ENCODE measurements around the gene MSI2. TPM values are rescaled to one million over a fixed set of nuclear protein-coding genes. Genes with fewer than 3 reads are reported as not detected.

MSI2 gene
- 31.3 TPM for total RNA-seq
- long read RNA-seq, full-length matches to known transcripts = 1 of 14 reads
- long read RNA-seq, partial matches to known transcripts = 0 of 14 reads
- long read RNA-seq, other reads (novel, unspliced or antisense) = 13 of 14 reads

DNA sequence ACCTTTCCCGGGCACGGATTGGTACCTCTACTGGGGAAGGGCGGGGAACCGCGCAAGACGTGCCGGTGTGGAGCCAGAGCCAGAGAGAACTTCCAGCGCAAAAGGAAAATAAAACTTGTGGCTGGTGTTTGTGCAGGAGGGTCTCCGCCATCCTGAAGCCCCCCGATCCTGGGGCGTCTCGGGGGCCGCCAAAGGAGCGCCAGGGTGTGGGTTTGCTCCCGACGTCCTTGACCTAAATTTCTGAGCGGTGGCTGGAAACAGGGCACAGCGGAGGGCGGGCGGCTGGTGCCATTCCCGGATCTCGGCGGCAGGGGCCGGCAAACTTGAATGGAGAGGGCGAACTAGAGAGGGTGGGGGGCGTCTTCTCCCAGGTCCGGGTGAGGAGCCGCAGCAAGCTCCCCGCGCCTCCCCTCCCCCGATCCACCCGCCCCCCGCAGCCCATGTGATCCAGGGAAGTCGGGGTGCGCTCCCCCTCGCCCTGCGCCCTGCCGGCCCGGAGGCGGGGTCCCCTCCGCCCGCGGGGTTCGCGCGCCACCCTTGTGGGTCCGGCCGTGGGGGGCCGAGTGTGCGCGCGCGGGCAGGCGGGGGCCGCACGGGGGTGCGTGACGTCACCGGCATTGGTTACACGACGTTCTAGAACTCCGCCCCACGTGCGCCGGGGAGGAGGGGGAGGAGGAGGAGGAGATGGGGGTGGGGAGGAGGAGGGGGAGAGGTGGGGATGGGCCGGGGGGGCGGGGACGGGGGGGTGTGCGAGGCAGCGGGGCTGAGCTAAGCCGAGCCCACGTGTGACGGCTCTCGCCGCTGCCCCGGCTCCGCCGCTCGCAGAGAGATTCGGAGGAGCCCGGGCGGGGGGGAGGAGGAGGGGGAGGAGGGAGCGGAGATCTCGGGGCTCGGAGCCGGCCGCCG lies at the start of gene MSI2:
Gene MSI2 (plus strand): TSS at position 748 of the 906 bp plus-strand sequence. CDS start 220 bp downstream, outside the sequence.
- DNase-seq (peak; percentile 95), ATAC-seq (peak; percentile 92)
- TF ChIP-seq, protein P1, sequence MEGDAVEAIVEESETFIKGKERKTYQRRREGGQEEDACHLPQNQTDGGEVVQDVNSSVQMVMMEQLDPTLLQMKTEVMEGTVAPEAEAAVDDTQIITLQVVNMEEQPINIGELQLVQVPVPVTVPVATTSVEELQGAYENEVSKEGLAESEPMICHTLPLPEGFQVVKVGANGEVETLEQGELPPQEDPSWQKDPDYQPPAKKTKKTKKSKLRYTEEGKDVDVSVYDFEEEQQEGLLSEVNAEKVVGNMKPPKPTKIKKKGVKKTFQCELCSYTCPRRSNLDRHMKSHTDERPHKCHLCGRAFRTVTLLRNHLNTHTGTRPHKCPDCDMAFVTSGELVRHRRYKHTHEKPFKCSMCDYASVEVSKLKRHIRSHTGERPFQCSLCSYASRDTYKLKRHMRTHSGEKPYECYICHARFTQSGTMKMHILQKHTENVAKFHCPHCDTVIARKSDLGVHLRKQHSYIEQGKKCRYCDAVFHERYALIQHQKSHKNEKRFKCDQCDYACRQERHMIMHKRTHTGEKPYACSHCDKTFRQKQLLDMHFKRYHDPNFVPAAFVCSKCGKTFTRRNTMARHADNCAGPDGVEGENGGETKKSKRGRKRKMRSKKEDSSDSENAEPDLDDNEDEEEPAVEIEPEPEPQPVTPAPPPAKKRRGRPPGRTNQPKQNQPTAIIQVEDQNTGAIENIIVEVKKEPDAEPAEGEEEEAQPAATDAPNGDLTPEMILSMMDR (IDR thresholded peaks at IDR 0.05) = no peak
- H3K36me3 ChIP-seq = no peaks in the 10 kb centered on the region
- intact Hi-C loops (cut with DNase I) = no loop called here
- H3K27me3 ChIP-seq = no peaks in the 10 kb centered on the region
- peak within 1 kb of the TSS; percentile 80 for H3K4me3 ChIP-seq
- H3K9me3 ChIP-seq = no peaks in the 10 kb centered on the region
- H3K27ac ChIP-seq = peak within 1 kb of the TSS; percentile 81
- peaks cover 15% of the 10 kb centered on the region for H3K4me1 ChIP-seq

DNA sequence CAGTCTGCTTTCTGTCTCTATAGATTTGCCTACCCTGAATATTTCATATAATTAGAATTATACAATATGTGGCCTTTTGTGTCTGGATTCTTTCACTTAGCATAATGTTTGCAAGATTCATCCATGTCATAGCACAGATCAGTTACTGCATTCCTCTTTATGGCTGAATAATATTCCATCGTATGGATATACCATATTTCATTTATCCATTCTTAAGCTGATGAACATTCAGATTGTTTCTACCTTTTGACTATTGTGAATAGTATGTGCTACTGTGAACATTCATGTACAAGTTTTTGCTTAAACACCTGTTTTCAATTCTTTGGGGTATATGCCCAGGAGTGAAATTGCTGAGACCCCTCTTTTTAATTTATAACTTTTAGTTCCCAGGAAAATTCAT lies 49.4 kb upstream of the MSI2 start:
- no peak overlapping the region for H3K27ac ChIP-seq
- peaks cover 4% of the 10 kb centered on the region for H3K9me3 ChIP-seq
- H3K4me3 ChIP-seq = no peak overlapping the region
- intact Hi-C loops (cut with DNase I) = no loop called here
- H3K36me3 ChIP-seq = no peaks in the 10 kb centered on the region
- no peaks in the 10 kb centered on the region for H3K4me1 ChIP-seq
- peaks cover 4% of the 10 kb centered on the region for H3K27me3 ChIP-seq
- TF ChIP-seq, protein P1 (IDR thresholded peaks at IDR 0.05) = no peak
- ATAC-seq (no peak), DNase-seq (no peak)

- intact Hi-C loops (cut with DNase I) = no loop called here
- no peak for ATAC-seq
- H3K4me3 ChIP-seq = no peak overlapping the region
- H3K36me3 ChIP-seq = no peaks in the 10 kb centered on the region
- H3K4me1 ChIP-seq = no peaks in the 10 kb centered on the region
- DNase-seq = no peak
- H3K9me3 ChIP-seq = peaks cover 4% of the 10 kb centered on the region
- H3K27ac ChIP-seq = no peak overlapping the region
- TF ChIP-seq, protein P1 (IDR thresholded peaks at IDR 0.05) = no peak
- peaks cover 4% of the 10 kb centered on the region for H3K27me3 ChIP-seq
Measured at GRCh38 chr17:57207396-57207795, 48.9 kb upstream of the MSI2 start.

- no peaks in the 10 kb centered on the region for H3K36me3 ChIP-seq
- ATAC-seq (no peak), DNase-seq (no peak)
- no peak overlapping the region for H3K27ac ChIP-seq
- no peaks in the 10 kb centered on the region for H3K4me1 ChIP-seq
- TF ChIP-seq, protein P1 (IDR thresholded peaks at IDR 0.05) = no peak
- H3K9me3 ChIP-seq = peaks cover 4% of the 10 kb centered on the region
- no peaks in the 10 kb centered on the region for H3K27me3 ChIP-seq
- H3K4me3 ChIP-seq = no peak overlapping the region
- intact Hi-C loops (cut with DNase I) = no loop called here
Measured at GRCh38 chr17:57210224-57210553, 46.1 kb upstream of the MSI2 start.

DNA sequence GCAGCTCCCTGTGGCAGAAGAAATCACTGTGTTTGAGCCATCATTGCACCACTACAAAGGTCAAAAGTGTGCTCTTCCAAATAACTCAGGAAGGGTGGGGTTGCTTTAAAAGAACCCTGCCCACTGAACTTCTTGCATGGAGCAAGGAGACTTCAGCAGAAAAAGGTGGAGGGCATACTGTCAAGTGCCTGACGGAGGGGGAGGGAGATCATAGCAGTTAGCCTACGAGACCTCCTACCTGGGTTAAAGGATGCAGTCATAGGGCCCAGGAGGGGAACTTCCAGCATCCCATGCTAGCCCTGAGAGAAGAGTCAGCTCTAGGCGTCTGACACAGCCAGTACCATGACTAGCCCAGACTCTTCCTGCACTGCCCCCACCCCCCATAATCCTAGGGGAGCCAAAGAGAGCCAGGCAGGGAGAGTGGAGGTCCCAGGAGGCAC lies 45.3 kb upstream of the MSI2 start:
- H3K9me3 ChIP-seq = peaks cover 4% of the 10 kb centered on the region
- no peaks in the 10 kb centered on the region for H3K4me1 ChIP-seq
- TF ChIP-seq, protein P1 (IDR thresholded peaks at IDR 0.05) = no peak
- no peaks in the 10 kb centered on the region for H3K36me3 ChIP-seq
- DNase-seq (no peak), ATAC-seq (no peak)
- no peaks in the 10 kb centered on the region for H3K27me3 ChIP-seq
- no peak overlapping the region for H3K27ac ChIP-seq
- H3K4me3 ChIP-seq = no peak overlapping the region
- intact Hi-C loops (cut with DNase I) = no loop called here

All from upper lobe of right lung (tissue), 1 donor.